IMR-90 (cell line): ENCODE results near the gene FARS2.

Experiments used
- BHLHE40 ChIP-seq: fragments of 150-350 bp; IDR thresholded peaks from 2 replicates; pipeline ENCODE4 v1.6.1; 2016; ENCODE audit warnings: mild to moderate bottlenecking, low read depth, low read length
- CEBPB ChIP-seq: IDR thresholded peaks from 2 replicates; pipeline ENCODE4 v1.6.1; 2012; ENCODE audit warnings: low read depth, low read length, improper control_type of control experiment
- CHD1 ChIP-seq: IDR thresholded peaks from 2 replicates; pipeline ENCODE4 v1.6.1; 2012; ENCODE audit warnings: low read depth, low read length, improper control_type of control experiment
- CTCF ChIP-seq: conservative IDR thresholded peaks from 2 replicates; pipeline ENCODE4 v1.5.1; 2012; ENCODE audit warnings: mild to moderate bottlenecking, low read depth, low read length, improper control_type of control experiment
- ELK1 ChIP-seq: fragments of 150-350 bp; IDR thresholded peaks from 2 replicates; pipeline ENCODE4 v1.6.1; 2016; ENCODE audit warnings: low read depth, mild to moderate bottlenecking, low read length, moderate library complexity, borderline replicate concordance
- FOS ChIP-seq: fragments of 150-350 bp; IDR thresholded peaks from 2 replicates; pipeline ENCODE4 v1.6.1; 2016; ENCODE audit warnings: low read depth, low read length
- MAFK ChIP-seq: IDR thresholded peaks from 2 replicates; pipeline ENCODE4 v1.6.1; 2012; ENCODE audit warnings: low read depth, low read length, improper control_type of control experiment
- MXI1 ChIP-seq: IDR thresholded peaks from 2 replicates; pipeline ENCODE4 v1.6.1; 2012; ENCODE audit warnings: low read depth, mild to moderate bottlenecking, low read length, moderate library complexity, borderline replicate concordance
- POLR2A ChIP-seq: IDR thresholded peaks from 2 replicates; pipeline ENCODE4 v1.6.1; 2012; ENCODE audit warnings: mild to moderate bottlenecking, low read depth, low read length
- RAD21 ChIP-seq: IDR thresholded peaks from 2 replicates; pipeline ENCODE4 v1.6.1; 2012; ENCODE audit warnings: low read length, improper control_type of control experiment
- RCOR1 ChIP-seq: IDR thresholded peaks from 2 replicates; pipeline ENCODE4 v1.6.1; 2012; ENCODE audit warnings: mild to moderate bottlenecking, low read length, improper control_type of control experiment; ENCODE audit not compliant: insufficient replicate concordance
- RFX5 ChIP-seq: IDR thresholded peaks from 2 replicates; pipeline ENCODE4 v1.8.0; 2012; ENCODE audit warnings: low read depth, mild to moderate bottlenecking, low read length, moderate library complexity
- SMC3 ChIP-seq: fragments of 150-350 bp; IDR thresholded peaks from 2 replicates; pipeline ENCODE4 v1.6.1; 2016; ENCODE audit warnings: low read depth, mild to moderate bottlenecking, antibody characterized with exemption, low read length, moderate library complexity
- USF2 ChIP-seq: fragments of 150-350 bp; IDR thresholded peaks from 2 replicates; pipeline ENCODE4 v1.6.1; 2017; ENCODE audit warnings: mild to moderate bottlenecking, antibody characterized with exemption, low read length, low read depth

GRCh38 chr6:5394280-5394679 lies 133.0 kb downstream of the FARS2 start:
- TF ChIP-seq CTCF: no peak
- TF ChIP-seq RAD21: no peak
- TF ChIP-seq RCOR1: no peak
- TF ChIP-seq POLR2A: no peak
- peak; percentile 61 for TF ChIP-seq CEBPB
- no peak for TF ChIP-seq SMC3
- TF ChIP-seq FOS: no peak
- no peak for TF ChIP-seq RFX5
- TF ChIP-seq MAFK: no peak
- no peak for TF ChIP-seq USF2
- TF ChIP-seq CHD1: no peak
- no peak for TF ChIP-seq MXI1
- no peak for TF ChIP-seq ELK1
- no peak for TF ChIP-seq BHLHE40
